ENCODE results near the gene HOXB3.

HOXB3 gene

DNA sequence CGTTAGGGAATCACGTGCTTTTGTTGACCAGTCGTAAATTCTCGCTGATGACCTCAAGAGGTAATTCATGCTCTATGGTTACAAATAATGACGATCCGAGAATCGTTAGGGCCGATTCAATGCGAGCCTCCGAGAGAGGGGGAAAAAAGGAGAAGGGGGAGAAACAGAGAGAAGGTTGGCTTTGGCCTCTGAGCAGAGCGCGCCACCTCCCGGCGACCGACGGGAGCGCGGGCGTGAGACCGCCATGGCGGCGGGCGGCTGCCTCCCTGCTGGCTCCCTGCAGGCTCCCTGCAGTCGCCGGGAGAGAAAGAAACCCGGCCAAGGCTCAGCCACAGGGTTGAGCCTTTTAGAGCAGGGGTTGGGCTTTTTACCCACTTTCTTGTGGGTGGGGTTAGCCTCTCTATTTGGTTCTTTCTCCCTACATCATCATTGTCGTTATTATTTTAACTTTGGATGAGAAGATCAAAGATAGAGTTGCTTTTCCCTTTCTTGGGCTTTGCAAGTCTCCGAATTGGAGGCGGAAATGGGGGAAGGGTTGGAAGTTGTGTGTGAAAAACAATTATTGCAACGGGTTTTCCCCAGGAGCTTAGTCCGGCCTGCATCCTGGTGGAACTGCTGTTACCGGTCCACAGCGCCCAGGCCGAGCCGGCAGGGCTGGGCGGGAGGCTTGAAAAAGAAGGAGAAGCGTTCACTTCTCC, 3.9 kb upstream of the HOXB3 start:
- ATAC-seq (ENCODE audit: low read depth): no peak
- H3K27me3 ChIP-seq (ENCODE audit: insufficient read depth, poor library complexity, severe bottlenecking): no peaks in the 10 kb centered on the region
- DNase-seq (ENCODE audit: low spot score): no peak

DNA sequence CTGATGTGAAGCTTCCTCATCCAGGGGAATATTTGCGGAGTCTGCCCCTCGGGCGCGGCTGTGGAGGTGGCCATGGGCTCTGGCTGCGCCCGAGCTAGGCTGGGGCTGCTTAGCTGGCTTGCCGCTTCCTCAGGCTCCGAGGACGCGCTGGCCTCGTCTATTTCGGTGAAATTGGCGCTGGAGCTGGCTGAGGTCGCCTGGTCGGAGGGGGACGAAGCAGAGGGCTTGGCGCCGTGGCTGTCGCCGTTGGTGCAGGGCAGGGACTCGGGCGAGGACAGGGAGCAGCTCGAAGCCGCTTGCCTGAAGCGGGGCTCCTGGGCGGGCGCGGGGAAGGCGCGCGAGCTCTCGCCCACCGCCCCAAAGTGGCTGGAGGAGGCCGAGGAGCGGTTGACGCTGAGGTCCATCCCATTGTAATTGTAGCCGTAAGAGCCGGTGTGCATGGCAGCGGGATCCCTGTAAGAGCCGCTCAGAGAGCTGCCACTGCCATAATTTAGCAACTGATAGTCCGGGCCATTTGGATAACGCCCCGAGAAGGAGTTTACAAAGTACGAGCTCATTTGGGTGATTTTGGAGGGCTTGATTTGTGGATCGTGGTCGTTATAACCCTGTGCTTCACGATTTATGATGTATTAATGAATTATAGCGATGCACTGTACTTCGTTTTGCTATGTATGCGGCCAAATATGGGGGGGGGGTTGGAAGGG, 3.2 kb upstream of the HOXB3 start, which contains the start of gene HOXB5:
Gene HOXB5 (minus strand): TSS at position 654 of the 704 bp plus-strand sequence. CDS start 97 bp downstream, at position 557.
- no peak within 1 kb of the TSS for H3K27ac ChIP-seq (ENCODE audit: poor library complexity, severe bottlenecking)
- DNase-seq (ENCODE audit: low spot score): no peak

More for the DNA sequence above, 3.9 kb upstream of the HOXB3 start:
- Histone ChIP-seq H3K9me3 (ENCODE audit: severe bottlenecking) (no peaks in the 10 kb centered on the region), H3K27ac (ENCODE audit: poor library complexity, severe bottlenecking) (no peak overlapping the region), H3K4me1 (ENCODE audit: insufficient read depth, poor library complexity, severe bottlenecking) (no peaks in the 10 kb centered on the region), H3K4me3 (ENCODE audit: severe bottlenecking) (no peak overlapping the region), H3K36me3 (ENCODE audit: low read depth) (no peaks in the 10 kb centered on the region)
- TF ChIP-seq, protein P1, sequence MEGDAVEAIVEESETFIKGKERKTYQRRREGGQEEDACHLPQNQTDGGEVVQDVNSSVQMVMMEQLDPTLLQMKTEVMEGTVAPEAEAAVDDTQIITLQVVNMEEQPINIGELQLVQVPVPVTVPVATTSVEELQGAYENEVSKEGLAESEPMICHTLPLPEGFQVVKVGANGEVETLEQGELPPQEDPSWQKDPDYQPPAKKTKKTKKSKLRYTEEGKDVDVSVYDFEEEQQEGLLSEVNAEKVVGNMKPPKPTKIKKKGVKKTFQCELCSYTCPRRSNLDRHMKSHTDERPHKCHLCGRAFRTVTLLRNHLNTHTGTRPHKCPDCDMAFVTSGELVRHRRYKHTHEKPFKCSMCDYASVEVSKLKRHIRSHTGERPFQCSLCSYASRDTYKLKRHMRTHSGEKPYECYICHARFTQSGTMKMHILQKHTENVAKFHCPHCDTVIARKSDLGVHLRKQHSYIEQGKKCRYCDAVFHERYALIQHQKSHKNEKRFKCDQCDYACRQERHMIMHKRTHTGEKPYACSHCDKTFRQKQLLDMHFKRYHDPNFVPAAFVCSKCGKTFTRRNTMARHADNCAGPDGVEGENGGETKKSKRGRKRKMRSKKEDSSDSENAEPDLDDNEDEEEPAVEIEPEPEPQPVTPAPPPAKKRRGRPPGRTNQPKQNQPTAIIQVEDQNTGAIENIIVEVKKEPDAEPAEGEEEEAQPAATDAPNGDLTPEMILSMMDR (IDR thresholded peaks at IDR 0.05; ENCODE audit: poor library complexity, severe bottlenecking): peak; percentile 18

DNA sequence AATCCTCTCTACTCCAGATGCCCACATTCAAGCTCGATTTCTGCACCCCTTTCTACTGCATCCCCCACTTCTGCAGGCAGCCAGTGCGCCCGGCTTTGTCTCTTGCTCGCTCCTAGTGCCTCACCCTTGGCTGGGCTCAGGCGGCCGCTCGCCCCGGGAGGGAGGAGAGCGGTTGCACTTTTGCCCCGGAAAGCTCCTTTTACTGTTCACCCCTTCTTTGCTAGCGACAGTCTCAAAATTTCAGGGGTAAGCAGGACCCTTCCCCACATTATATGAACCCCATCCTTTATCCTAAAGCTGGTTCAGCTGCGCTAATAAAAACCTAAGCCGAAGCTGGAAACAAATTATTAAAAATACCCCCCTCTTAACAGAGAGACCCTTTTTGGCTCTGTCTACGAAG, 2.5 kb upstream of the HOXB3 start:
- no peak for DNase-seq (ENCODE audit: low spot score)

More for the DNA sequence above, 3.2 kb upstream of the HOXB3 start, which contains the start of gene HOXB5:
- H3K27me3 ChIP-seq (ENCODE audit: insufficient read depth, poor library complexity, severe bottlenecking): no peaks in the 10 kb centered on the region
- H3K4me3 ChIP-seq (ENCODE audit: severe bottlenecking): no peak within 1 kb of the TSS
- TF ChIP-seq, protein P1 (IDR thresholded peaks at IDR 0.05; ENCODE audit: poor library complexity, severe bottlenecking): no peak
- no peak for ATAC-seq (ENCODE audit: low read depth)
- no peaks in the 10 kb centered on the region for H3K4me1 ChIP-seq (ENCODE audit: insufficient read depth, poor library complexity, severe bottlenecking)
- H3K36me3 ChIP-seq (ENCODE audit: low read depth): no peaks in the 10 kb centered on the region
- no peaks in the 10 kb centered on the region for H3K9me3 ChIP-seq (ENCODE audit: severe bottlenecking)

DNA sequence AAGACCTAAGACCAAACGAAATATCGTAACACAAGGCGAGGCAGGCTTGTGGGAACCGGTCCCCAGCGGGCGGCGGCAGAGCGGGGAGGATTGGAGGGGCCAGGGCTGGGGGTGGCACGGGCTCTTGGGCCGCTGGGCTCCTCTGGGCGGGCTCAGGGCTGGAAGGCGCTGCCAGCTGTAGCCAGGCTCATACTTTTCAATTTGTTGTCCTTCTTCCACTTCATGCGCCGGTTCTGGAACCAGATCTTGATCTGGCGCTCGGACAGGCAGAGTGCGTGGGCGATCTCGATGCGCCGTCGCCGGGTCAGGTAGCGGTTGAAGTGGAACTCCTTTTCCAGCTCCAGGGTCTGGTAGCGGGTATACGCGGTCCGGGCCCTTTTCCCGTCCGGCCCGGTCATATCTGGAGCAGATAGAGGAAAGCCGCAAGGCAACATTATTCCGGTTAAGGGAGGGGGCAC, 2.0 kb upstream of the HOXB3 start:
- Histone ChIP-seq H3K9me3 (ENCODE audit: severe bottlenecking) (no peaks in the 10 kb centered on the region), H3K4me3 (ENCODE audit: severe bottlenecking) (no peak overlapping the region), H3K27ac (ENCODE audit: poor library complexity, severe bottlenecking) (no peak overlapping the region), H3K4me1 (ENCODE audit: insufficient read depth, poor library complexity, severe bottlenecking) (peaks cover 6% of the 10 kb centered on the region), H3K27me3 (ENCODE audit: insufficient read depth, poor library complexity, severe bottlenecking) (no peaks in the 10 kb centered on the region), H3K36me3 (ENCODE audit: low read depth) (no peaks in the 10 kb centered on the region)
- no peak for DNase-seq (ENCODE audit: low spot score)
- ATAC-seq (ENCODE audit: low read depth): no peak
- TF ChIP-seq, protein P1 (IDR thresholded peaks at IDR 0.05; ENCODE audit: poor library complexity, severe bottlenecking): no peak

More for the DNA sequence above, 2.5 kb upstream of the HOXB3 start:
- Histone ChIP-seq H3K9me3 (ENCODE audit: severe bottlenecking) (no peaks in the 10 kb centered on the region), H3K4me1 (ENCODE audit: insufficient read depth, poor library complexity, severe bottlenecking) (peaks cover 3% of the 10 kb centered on the region), H3K4me3 (ENCODE audit: severe bottlenecking) (no peak overlapping the region), H3K27me3 (ENCODE audit: insufficient read depth, poor library complexity, severe bottlenecking) (no peaks in the 10 kb centered on the region), H3K36me3 (ENCODE audit: low read depth) (no peaks in the 10 kb centered on the region), H3K27ac (ENCODE audit: poor library complexity, severe bottlenecking) (no peak overlapping the region)
- TF ChIP-seq, protein P1 (IDR thresholded peaks at IDR 0.05; ENCODE audit: poor library complexity, severe bottlenecking): no peak
- no peak for ATAC-seq (ENCODE audit: low read depth)
